D721Med (cell line): ENCODE results near the gene AKR1D1.
"Not testable (repeated sequence)": the region's sequence is repeated elsewhere in the genome, so short reads cannot be mapped to it uniquely, and the experiment has no call there.

Experiments
- DNase-seq: peaks from one replicate; pipeline ENCODE4 v3.0.0; 2011; ENCODE audit warnings: low spot score; ENCODE audit not compliant: insufficient read length
- FAIRE-seq: peaks from 2 replicates; lab custom pipeline; 2011; peaks lifted over from hg19 to GRCh38; lab: Jason Lieb, UNC
- TF ChIP-seq, protein P1 (sequence below): IDR thresholded peaks from 2 replicates; pipeline ENCODE4 v1.5.1; 2012; ENCODE audit warnings: mild to moderate bottlenecking, control low read depth; ENCODE audit not compliant: insufficient read depth; ENCODE audit errors: missing control alignments

The AKR1D1 gene

DNA sequence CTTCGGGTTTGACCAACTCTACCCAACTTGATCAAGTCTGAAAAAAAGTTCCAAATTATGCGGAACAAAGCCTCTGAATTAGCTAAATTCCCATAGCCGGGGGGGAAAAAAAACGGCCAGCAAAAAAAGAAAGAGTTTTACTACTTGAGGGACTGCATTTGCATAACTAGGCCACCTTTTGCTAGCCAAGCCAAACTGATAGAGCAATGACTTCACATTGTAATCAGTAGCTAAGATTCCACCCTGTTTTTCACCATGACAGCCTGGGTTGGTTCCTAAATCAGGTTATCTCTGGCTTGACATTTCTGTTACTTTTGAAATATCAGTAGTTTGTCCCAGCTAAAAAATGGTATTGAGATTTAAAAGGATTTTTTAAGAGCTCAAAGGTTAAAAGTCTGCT is 43.0 kb upstream of the AKR1D1 start:
- TF ChIP-seq, protein P1, sequence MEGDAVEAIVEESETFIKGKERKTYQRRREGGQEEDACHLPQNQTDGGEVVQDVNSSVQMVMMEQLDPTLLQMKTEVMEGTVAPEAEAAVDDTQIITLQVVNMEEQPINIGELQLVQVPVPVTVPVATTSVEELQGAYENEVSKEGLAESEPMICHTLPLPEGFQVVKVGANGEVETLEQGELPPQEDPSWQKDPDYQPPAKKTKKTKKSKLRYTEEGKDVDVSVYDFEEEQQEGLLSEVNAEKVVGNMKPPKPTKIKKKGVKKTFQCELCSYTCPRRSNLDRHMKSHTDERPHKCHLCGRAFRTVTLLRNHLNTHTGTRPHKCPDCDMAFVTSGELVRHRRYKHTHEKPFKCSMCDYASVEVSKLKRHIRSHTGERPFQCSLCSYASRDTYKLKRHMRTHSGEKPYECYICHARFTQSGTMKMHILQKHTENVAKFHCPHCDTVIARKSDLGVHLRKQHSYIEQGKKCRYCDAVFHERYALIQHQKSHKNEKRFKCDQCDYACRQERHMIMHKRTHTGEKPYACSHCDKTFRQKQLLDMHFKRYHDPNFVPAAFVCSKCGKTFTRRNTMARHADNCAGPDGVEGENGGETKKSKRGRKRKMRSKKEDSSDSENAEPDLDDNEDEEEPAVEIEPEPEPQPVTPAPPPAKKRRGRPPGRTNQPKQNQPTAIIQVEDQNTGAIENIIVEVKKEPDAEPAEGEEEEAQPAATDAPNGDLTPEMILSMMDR = no peak
- FAIRE-seq (no peak), DNase-seq (no peak)

DNA sequence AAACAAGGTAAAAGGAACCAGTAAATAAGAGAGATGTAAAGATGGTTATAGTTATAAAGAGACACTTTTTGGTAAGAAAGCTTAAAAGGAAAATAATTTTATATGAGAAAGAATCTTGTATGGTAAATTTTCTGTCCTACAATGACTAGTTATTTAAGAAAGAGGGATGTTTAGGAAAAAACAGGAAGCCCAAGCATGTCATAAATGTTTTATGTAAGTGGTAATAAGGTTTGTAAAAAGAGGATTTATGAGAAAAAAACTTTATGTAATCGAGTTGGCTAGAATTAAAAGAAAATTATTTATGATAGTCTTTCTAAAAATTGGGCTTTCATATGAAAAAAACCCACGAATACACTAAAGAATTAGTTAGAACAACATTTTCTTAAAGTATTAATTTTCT is 40.1 kb upstream of the AKR1D1 start:
- FAIRE-seq (no peak), DNase-seq (no peak)
- TF ChIP-seq, protein P1 = no peak

DNA sequence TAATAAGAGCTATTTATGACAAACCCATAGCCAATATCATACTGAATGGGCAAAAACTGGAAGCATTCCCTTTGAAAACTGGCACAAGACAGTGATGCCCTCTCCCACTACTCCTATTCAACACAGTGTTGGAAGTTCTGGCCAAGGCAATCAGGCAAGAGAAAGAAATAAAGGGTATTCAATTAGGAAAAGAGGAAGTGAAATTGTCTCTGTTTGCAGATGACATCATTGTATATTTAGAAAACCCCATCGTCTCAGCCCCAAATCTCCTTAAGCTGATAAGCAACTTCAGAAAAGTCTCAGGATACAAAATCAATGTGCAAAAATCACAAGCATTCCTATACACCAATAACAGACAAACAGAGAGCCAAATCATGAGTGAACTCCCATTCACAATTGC is 36.2 kb upstream of the AKR1D1 start:
- FAIRE-seq, DNase-seq: not testable (repeated sequence)

DNA sequence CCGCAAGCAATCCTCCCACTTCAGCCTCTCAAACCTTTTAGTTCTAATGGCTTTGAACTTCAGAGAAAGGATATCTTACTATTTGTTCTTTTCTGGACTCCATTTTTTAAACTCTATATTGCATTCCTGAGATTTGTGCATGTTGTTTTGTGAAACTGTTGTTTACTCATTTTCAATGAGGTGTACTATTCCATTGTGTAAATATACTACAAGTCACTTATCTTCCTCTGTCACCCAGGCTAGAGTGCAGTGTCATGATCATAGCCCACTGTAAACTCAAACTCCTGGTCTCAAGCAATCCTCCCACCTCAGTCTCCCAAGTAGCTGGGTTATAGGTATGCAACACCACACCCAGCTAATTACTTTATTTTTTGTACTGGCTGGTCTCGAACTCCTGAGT is 31.4 kb upstream of the AKR1D1 start:
- FAIRE-seq (no peak), DNase-seq (no peak)
- TF ChIP-seq, protein P1 = no peak

DNA sequence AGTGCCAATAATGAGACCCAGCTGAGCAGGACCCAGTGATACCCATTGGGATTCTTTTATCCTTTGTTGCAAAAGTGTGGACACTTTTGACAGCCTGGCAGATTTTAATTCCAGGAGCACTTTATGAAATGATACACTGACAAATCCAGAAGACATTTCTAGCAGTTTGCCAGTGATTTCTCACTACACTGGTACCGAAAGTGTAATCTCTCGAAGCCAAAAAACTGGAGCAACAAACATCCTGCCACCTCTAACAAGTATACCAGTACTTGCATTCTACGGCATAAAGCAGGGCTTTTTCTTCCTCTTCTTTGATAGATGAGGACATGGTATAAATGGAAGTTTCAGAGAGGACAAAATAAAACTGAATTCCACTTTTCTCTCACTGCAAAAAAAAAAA is 28.4 kb upstream of the AKR1D1 start:
- DNase-seq (no peak), FAIRE-seq (no peak)
- TF ChIP-seq, protein P1 = no peak

DNA sequence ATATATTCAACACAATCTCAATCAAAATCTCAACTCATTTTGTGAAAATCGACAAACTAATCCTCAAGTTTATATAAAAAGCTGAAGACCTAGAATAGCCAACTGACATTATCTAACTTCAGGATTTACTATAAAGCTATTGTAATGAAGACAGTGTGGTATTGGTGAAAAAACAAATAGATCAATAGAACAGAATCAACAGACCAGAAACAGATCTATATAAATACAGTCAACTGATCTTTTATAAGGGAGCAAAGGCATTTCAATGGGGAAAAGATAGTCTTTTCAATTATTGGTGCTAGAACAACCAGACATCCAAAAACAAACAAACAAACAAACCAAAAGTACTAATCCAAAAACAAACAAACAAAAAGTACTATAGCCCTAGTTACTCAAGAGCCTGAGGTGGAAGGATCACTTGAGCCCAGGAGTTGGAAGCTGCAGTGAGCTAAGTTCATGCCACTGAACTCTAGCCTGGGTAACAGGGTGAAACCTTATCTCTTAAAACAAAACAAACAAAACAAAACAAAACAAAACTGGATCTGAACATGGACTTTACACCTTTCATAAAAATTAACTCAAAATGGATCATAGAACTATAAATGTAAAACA is 26.6 kb upstream of the AKR1D1 start:
- TF ChIP-seq, protein P1 = no peak
- DNase-seq (no peak), FAIRE-seq (no peak)

DNA sequence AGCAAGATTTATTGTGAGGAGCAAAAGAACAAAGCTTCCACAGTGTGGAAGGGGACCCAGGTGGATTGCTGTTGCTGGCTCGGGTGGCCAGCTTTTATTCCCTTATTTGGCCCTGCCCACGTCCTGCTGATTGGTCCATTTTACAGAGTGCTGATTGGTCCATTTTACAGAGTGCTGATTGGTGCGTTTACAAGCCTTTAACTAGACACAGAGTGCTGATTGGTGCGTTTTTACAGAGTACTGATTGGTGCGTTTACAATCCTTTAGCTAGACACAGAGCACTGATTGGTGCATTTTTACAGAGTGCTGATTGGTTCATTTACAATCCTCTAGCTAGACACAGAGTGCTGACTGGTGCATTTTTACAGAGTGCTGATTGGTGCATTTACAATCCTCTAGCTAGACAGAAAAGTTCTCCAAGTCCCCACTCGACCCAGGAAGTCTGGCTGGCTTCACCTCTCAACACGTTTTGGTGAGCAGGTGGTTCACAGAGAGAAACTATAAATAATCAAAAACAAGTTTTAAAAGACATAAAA is 24.5 kb upstream of the AKR1D1 start:
- not testable (repeated sequence) for FAIRE-seq, DNase-seq

DNA sequence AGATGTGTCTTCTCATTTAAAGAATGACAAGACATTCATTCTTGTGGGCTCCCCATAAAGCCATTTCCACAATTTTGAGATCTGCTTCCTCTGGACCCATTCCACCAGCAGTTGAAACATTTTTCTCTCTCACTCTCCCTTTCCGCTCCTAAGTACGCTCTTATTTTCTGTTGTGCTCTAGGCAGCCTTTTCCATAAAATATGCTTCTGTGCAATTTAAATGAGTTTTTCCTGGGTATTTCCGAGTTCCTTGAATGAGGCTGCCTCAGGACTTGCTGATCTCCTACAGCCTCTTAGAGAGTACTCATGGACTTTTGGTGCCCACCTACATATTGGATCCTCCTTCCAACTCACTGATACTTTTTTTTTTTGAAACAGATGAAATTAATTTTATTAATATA is 23.6 kb upstream of the AKR1D1 start:
- DNase-seq (no peak), FAIRE-seq (no peak)
- TF ChIP-seq, protein P1 = no peak

DNA sequence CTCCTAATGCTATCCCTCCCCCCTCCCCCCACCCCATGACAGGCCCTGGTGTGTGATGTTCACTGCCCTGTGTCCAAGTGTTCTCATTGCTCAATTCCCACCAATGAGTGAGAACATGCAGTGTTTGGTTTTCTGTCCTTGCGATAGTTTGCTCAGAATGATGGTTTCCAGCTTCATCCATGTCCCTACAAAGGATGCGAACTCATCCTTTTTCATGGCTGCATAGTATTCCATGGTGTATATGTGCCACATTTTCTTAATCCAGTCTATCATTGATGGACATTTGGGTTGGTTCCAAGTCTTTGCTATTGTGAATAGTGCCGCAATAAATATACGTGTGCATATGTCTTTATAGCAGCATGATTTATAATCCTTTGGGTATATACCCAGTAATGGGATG is 20.6 kb upstream of the AKR1D1 start:
- FAIRE-seq, DNase-seq: not testable (repeated sequence)
